ENCODE measurements around the gene CYTH1. TPM values are rescaled to one million over a fixed set of nuclear protein-coding genes. Genes with fewer than 3 reads are reported as not detected.

The CYTH1 gene
- total and polyA plus RNA-seq, 10 of the 15 experiments (the other 5 are each of a cell fraction or from before 2014, with no cell fraction given) = 6.6 to 188 (median 145) TPM

DNA sequence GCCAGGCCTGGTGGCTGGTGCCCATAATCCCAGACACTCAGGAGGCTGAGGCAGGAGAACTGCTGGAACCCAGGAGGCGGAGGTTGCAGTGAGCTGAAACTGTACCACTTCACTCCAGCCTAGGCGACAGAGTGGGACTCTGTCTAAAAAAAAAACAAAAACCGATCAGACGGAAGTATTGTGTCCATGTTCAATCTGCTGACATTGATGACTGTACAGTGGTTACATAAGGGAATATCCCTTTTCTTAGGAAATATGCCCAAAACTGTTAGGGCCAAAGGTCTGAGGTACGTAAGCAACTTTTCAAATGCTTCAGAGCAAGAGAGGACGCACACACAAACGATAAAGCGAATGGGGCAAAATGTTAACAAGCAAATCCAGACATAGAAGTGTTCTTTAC, 135.0 kb downstream of the CYTH1 start (continued):
- TF ChIP-seq ZNF592 (IDR thresholded peaks at IDR 0.05) (no peak), SMAD1 (IDR thresholded peaks at IDR 0.05; ENCODE audit: low read depth, partially characterized antibody) (no peak), MLLT1 (IDR thresholded peaks at IDR 0.05) (no peak), NBN (IDR thresholded peaks at IDR 0.05) (no peak), CHD2 (IDR thresholded peaks at IDR 0.05; ENCODE audit: borderline replicate concordance, low read depth, low read length) (no peak), RBBP5 (conservative IDR thresholded peaks at IDR 0.05) (no peak), FOS (IDR thresholded peaks at IDR 0.05; ENCODE audit: borderline replicate concordance, extremely low read depth, insufficient read length) (no peak), PRDM15 (CRISPR knock-in tag; IDR thresholded peaks at IDR 0.05) (no peak), CBFB (IDR thresholded peaks at IDR 0.05; ENCODE audit: low read depth) (no peak), RELA (IDR thresholded peaks at IDR 0.05; ENCODE audit: borderline replicate concordance, partially characterized antibody) (no peak), PAX5 (IDR thresholded peaks at IDR 0.05; ENCODE audit: borderline replicate concordance, low read depth, low read length) (no peak), SIN3A (IDR thresholded peaks at IDR 0.05; ENCODE audit: low read depth, low read length) (no peak)

Data from GM12878 (cell line).